Measurements from ENCODE around the gene SPATA13.
A peak's percentile ranks its signal among the peaks of the same experiment; 100 is the strongest.
"Not testable (repeated sequence)": the region's sequence is repeated elsewhere in the genome, so short reads cannot be mapped to it uniquely, and the experiment has no call there.

SPATA13 gene

GRCh38 chr13:24216779-24217178 lies 56.3 kb downstream of the SPATA13 start:
- peaks cover 30 to 38% of the 10 kb centered on the region in 2 donors for H3K4me1 ChIP-seq (ENCODE audit: control insufficient read depth in 1 of 2, insufficient read depth in 2 of 2, low read length in 2 of 2)
- H3K9ac ChIP-seq (ENCODE audit: low read depth in 1 of 2, low read length in 2 of 2); H3K4me3 ChIP-seq (ENCODE audit: low read depth in 1 of 2, low read length in 2 of 2); H3K9me3 ChIP-seq (ENCODE audit: control insufficient read depth in 1 of 2, low read length in 2 of 2); H3K36me3 ChIP-seq (ENCODE audit: control insufficient read depth in 1 of 2, insufficient read depth in 2 of 2, low read length in 2 of 2); H3K27me3 ChIP-seq (ENCODE audit: control insufficient read depth in 1 of 2, insufficient read depth in 2 of 2, low read length in 2 of 2): not testable (repeated sequence)
- peak overlapping the region; percentile 61 for H3K27ac ChIP-seq (ENCODE audit: low read depth, low read length)

GRCh38 chr13:24217601-24218281 lies 57.2 kb downstream of the SPATA13 start:
- Histone ChIP-seq H3K9me3 (ENCODE audit: control insufficient read depth in 1 of 2, low read length in 2 of 2) (no peaks in the 10 kb centered on the region), H3K9ac (ENCODE audit: low read depth in 1 of 2, low read length in 2 of 2) (peak overlapping the region; percentile 0 to 35), H3K4me1 (ENCODE audit: control insufficient read depth in 1 of 2, insufficient read depth in 2 of 2, low read length in 2 of 2) (peaks cover 30 to 38% of the 10 kb centered on the region in 2 donors), H3K36me3 (ENCODE audit: control insufficient read depth in 1 of 2, insufficient read depth in 2 of 2, low read length in 2 of 2) (no peaks in the 10 kb centered on the region), H3K4me3 (ENCODE audit: low read depth in 1 of 2, low read length in 2 of 2) (peak overlapping the region; percentile 15 to 40), H3K27me3 (ENCODE audit: control insufficient read depth in 1 of 2, insufficient read depth in 2 of 2, low read length in 2 of 2) (no peaks in the 10 kb centered on the region), H3K27ac (ENCODE audit: low read depth, low read length) (peak overlapping the region; percentile 61)

DNA sequence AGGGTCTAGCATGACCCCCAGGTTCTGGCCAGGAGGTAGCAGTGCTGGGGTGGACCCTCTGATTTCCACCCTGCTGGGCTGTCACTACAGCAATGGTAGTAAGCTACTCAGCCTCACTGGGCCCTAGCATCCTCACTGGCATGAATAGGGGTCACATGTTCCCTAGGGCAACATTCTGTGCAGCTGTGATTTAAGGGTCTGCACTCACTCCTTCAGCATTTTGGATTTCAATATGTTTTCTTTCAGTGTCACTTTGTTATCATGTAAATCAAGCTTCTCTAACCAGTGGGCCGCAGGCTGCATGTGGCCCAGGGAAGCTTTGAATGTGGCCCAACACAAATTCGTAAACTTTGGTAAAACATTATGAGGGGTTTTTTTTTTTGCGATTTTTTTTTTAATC lies 57.8 kb downstream of the SPATA13 start:
- Histone ChIP-seq H3K27ac (ENCODE audit: low read depth, low read length) (peak overlapping the region; percentile 58), H3K36me3 (ENCODE audit: control insufficient read depth in 1 of 2, insufficient read depth in 2 of 2, low read length in 2 of 2) (peaks cover 1 to 4% of the 10 kb centered on the region in 2 donors), H3K9ac (ENCODE audit: low read depth in 1 of 2, low read length in 2 of 2) (no peak overlapping the region), H3K27me3 (ENCODE audit: control insufficient read depth in 1 of 2, insufficient read depth in 2 of 2, low read length in 2 of 2) (no peaks in the 10 kb centered on the region), H3K4me1 (ENCODE audit: control insufficient read depth in 1 of 2, insufficient read depth in 2 of 2, low read length in 2 of 2) (peaks cover 30 to 38% of the 10 kb centered on the region in 2 donors), H3K9me3 (ENCODE audit: control insufficient read depth in 1 of 2, low read length in 2 of 2) (no peaks in the 10 kb centered on the region), H3K4me3 (ENCODE audit: low read depth in 1 of 2, low read length in 2 of 2) (peak overlapping the region; percentile 15 to 40)

DNA sequence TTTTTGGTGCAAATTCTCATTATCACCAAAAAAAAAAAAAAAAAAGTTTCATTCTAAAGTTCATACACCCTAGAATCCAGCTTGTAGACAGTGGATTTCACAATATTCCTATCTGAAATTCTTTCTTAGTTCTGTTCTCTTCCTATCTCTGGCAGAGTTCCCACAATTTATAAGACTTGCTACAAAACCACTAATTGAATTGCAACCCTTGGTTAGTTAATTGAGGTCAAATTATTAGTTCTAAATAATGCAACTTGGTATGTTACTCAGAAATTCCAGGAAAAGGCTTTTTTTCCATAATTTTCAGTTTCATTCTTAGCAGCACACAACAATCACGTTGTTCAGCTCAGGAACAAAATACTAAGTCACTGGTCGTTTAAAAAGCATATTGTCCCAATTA lies 58.5 kb downstream of the SPATA13 start:
- H3K27me3 ChIP-seq (ENCODE audit: control insufficient read depth in 1 of 2, insufficient read depth in 2 of 2, low read length in 2 of 2) = no peaks in the 10 kb centered on the region
- no peak overlapping the region for H3K27ac ChIP-seq (ENCODE audit: low read depth, low read length)
- no peak overlapping the region for H3K4me3 ChIP-seq (ENCODE audit: low read depth in 1 of 2, low read length in 2 of 2)
- H3K36me3 ChIP-seq (ENCODE audit: control insufficient read depth in 1 of 2, insufficient read depth in 2 of 2, low read length in 2 of 2) = peaks cover 4 to 10% of the 10 kb centered on the region in 2 donors
- peaks cover 30 to 38% of the 10 kb centered on the region in 2 donors for H3K4me1 ChIP-seq (ENCODE audit: control insufficient read depth in 1 of 2, insufficient read depth in 2 of 2, low read length in 2 of 2)
- H3K9me3 ChIP-seq (ENCODE audit: control insufficient read depth in 1 of 2, low read length in 2 of 2) = no peaks in the 10 kb centered on the region
- no peak overlapping the region for H3K9ac ChIP-seq (ENCODE audit: low read depth in 1 of 2, low read length in 2 of 2)

DNA sequence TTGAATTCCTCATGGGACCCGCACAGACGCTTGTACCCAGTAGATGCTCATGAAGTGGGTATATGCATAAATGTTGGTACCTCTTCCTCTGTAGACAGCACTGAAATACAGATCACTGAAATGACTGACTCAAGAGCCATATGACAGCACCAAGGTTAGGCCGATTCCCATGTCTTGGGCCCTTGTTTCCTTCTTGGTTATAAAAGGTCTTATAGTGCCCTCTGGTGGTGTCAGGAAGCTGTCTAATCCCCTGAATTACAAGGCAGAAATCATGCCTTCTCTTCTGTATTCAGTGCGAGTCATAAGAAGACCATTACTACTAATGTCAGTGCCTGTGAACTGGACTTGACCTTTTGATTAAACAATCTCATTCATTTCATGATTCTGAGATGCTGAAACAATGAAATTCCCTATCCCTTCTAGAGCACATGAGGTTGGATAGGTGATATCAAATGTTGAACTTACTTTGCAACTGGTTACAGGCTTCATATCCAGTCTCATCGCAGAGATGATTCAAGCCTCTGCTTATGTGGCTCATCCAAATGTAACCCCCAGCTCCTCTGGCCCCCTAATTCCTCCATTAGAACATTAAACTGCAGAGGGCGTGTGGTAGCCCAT lies 59.7 kb downstream of the SPATA13 start:
- H3K27ac ChIP-seq (ENCODE audit: low read depth, low read length) = no peak overlapping the region
- H3K9me3 ChIP-seq (ENCODE audit: control insufficient read depth in 1 of 2, low read length in 2 of 2) = no peaks in the 10 kb centered on the region
- no peak overlapping the region for H3K9ac ChIP-seq (ENCODE audit: low read depth in 1 of 2, low read length in 2 of 2)
- no peaks in the 10 kb centered on the region for H3K27me3 ChIP-seq (ENCODE audit: control insufficient read depth in 1 of 2, insufficient read depth in 2 of 2, low read length in 2 of 2)
- H3K36me3 ChIP-seq (ENCODE audit: control insufficient read depth in 1 of 2, insufficient read depth in 2 of 2, low read length in 2 of 2) = peaks cover 8 to 20% of the 10 kb centered on the region in 2 donors
- H3K4me1 ChIP-seq (ENCODE audit: control insufficient read depth in 1 of 2, insufficient read depth in 2 of 2, low read length in 2 of 2) = peaks cover 27 to 38% of the 10 kb centered on the region in 2 donors
- H3K4me3 ChIP-seq (ENCODE audit: low read depth in 1 of 2, low read length in 2 of 2) = no peak overlapping the region

- Histone ChIP-seq H3K27me3 (ENCODE audit: control insufficient read depth in 1 of 2, insufficient read depth in 2 of 2, low read length in 2 of 2) (no peaks in the 10 kb centered on the region), H3K9me3 (ENCODE audit: control insufficient read depth in 1 of 2, low read length in 2 of 2) (no peaks in the 10 kb centered on the region), H3K9ac (ENCODE audit: low read depth in 1 of 2, low read length in 2 of 2) (no peak overlapping the region), H3K4me1 (ENCODE audit: control insufficient read depth in 1 of 2, insufficient read depth in 2 of 2, low read length in 2 of 2) (peaks cover 24 to 34% of the 10 kb centered on the region in 2 donors), H3K4me3 (ENCODE audit: low read depth in 1 of 2, low read length in 2 of 2) (no peak overlapping the region), H3K27ac (ENCODE audit: low read depth, low read length) (no peak overlapping the region), H3K36me3 (ENCODE audit: control insufficient read depth in 1 of 2, insufficient read depth in 2 of 2, low read length in 2 of 2) (peaks cover 8 to 28% of the 10 kb centered on the region in 2 donors)
Measured at GRCh38 chr13:24221007-24221406, 60.5 kb downstream of the SPATA13 start.

GRCh38 chr13:24222756-24223155 lies 62.2 kb downstream of the SPATA13 start:
- Histone ChIP-seq H3K27ac (ENCODE audit: low read depth, low read length) (no peak overlapping the region), H3K36me3 (ENCODE audit: control insufficient read depth in 1 of 2, insufficient read depth in 2 of 2, low read length in 2 of 2) (peaks cover 8 to 28% of the 10 kb centered on the region in 2 donors), H3K4me3 (ENCODE audit: low read depth in 1 of 2, low read length in 2 of 2) (no peak overlapping the region), H3K27me3 (ENCODE audit: control insufficient read depth in 1 of 2, insufficient read depth in 2 of 2, low read length in 2 of 2) (no peaks in the 10 kb centered on the region), H3K9ac (ENCODE audit: low read depth in 1 of 2, low read length in 2 of 2) (no peak overlapping the region), H3K4me1 (ENCODE audit: control insufficient read depth in 1 of 2, insufficient read depth in 2 of 2, low read length in 2 of 2) (peaks cover 15 to 21% of the 10 kb centered on the region in 2 donors), H3K9me3 (ENCODE audit: control insufficient read depth in 1 of 2, low read length in 2 of 2) (no peaks in the 10 kb centered on the region)

- Histone ChIP-seq H3K4me3 (ENCODE audit: low read depth in 1 of 2, low read length in 2 of 2) (peak overlapping the region; percentile 25 to 38), H3K9ac (ENCODE audit: low read depth in 1 of 2, low read length in 2 of 2) (no peak overlapping the region), H3K36me3 (ENCODE audit: control insufficient read depth in 1 of 2, insufficient read depth in 2 of 2, low read length in 2 of 2) (peaks cover 8 to 28% of the 10 kb centered on the region in 2 donors), H3K9me3 (ENCODE audit: control insufficient read depth in 1 of 2, low read length in 2 of 2) (no peaks in the 10 kb centered on the region), H3K27ac (ENCODE audit: low read depth, low read length) (no peak overlapping the region), H3K4me1 (ENCODE audit: control insufficient read depth in 1 of 2, insufficient read depth in 2 of 2, low read length in 2 of 2) (peaks cover 8 to 13% of the 10 kb centered on the region in 2 donors), H3K27me3 (ENCODE audit: control insufficient read depth in 1 of 2, insufficient read depth in 2 of 2, low read length in 2 of 2) (no peaks in the 10 kb centered on the region)
Measured at GRCh38 chr13:24223341-24224231, 63.1 kb downstream of the SPATA13 start.

DNA sequence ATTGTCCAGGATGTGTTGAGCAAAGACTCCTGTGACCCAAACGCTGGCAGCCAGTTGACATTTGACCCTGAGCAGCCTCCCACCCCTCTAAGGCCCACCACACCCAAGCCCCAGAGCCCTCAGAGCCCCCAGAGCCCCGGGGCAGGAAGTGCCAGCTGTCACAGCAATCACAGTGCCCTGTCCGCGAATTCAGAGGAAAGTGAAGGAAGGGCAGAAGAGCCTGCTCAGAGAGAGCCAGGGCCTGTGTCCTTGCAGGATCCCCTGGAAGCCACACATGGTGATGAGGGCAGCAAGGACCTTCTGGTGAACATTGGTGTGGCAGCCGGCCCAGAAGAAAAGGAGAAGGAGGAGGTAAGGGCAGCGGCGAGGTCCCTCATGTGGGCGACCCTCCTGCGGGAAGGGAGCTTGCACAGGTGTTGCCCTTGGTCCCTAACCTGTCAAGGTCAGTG lies 63.7 kb downstream of the SPATA13 start:
- H3K27ac ChIP-seq (ENCODE audit: low read depth, low read length) = no peak overlapping the region
- no peaks in the 10 kb centered on the region for H3K9me3 ChIP-seq (ENCODE audit: control insufficient read depth in 1 of 2, low read length in 2 of 2)
- peak overlapping the region; percentile 25 to 38 for H3K4me3 ChIP-seq (ENCODE audit: low read depth in 1 of 2, low read length in 2 of 2)
- H3K36me3 ChIP-seq (ENCODE audit: control insufficient read depth in 1 of 2, insufficient read depth in 2 of 2, low read length in 2 of 2) = peaks cover 8 to 28% of the 10 kb centered on the region in 2 donors
- H3K4me1 ChIP-seq (ENCODE audit: control insufficient read depth in 1 of 2, insufficient read depth in 2 of 2, low read length in 2 of 2) = peaks cover 8 to 15% of the 10 kb centered on the region in 2 donors
- no peaks in the 10 kb centered on the region for H3K27me3 ChIP-seq (ENCODE audit: control insufficient read depth in 1 of 2, insufficient read depth in 2 of 2, low read length in 2 of 2)
- H3K9ac ChIP-seq (ENCODE audit: low read depth in 1 of 2, low read length in 2 of 2) = no peak overlapping the region

DNA sequence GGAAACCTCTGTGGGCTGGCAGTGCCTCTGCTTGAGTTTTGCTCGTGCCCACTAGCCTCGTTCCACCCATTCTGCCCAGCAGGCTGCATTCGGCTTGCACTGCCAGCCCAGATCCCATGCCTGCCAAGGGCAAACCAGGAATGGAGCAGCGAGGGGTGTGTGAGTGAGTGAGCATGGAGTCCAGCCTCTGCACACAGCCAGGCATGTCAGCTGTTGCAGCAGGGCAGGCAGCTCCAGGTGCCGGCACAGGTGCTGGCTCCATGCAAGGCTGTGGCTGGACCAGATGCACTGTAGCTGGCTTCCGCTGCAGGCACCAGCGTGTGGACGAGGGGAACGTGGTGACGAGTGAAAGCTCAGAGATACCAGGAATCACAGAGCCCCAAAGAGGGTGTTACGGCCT lies 64.5 kb downstream of the SPATA13 start:
- H3K36me3 ChIP-seq (ENCODE audit: control insufficient read depth in 1 of 2, insufficient read depth in 2 of 2, low read length in 2 of 2) = peaks cover 8 to 28% of the 10 kb centered on the region in 2 donors
- no peaks in the 10 kb centered on the region for H3K27me3 ChIP-seq (ENCODE audit: control insufficient read depth in 1 of 2, insufficient read depth in 2 of 2, low read length in 2 of 2)
- no peak overlapping the region for H3K4me3 ChIP-seq (ENCODE audit: low read depth in 1 of 2, low read length in 2 of 2)
- H3K9ac ChIP-seq (ENCODE audit: low read depth in 1 of 2, low read length in 2 of 2) = no peak overlapping the region
- H3K9me3 ChIP-seq (ENCODE audit: control insufficient read depth in 1 of 2, low read length in 2 of 2) = no peaks in the 10 kb centered on the region
- peaks cover 0 to 8% of the 10 kb centered on the region in 2 donors for H3K4me1 ChIP-seq (ENCODE audit: control insufficient read depth in 1 of 2, insufficient read depth in 2 of 2, low read length in 2 of 2)
- H3K27ac ChIP-seq (ENCODE audit: low read depth, low read length) = no peak overlapping the region
